Naive thymus-derived CD4-positive, alpha-beta T cell (primary cell): ENCODE results near the gene CTNNB1. TPM values are rescaled to one million over a fixed set of nuclear protein-coding genes. Genes with fewer than 3 reads are reported as not detected.
A peak's percentile ranks its signal among the peaks of the same experiment; 100 is the strongest.

Source experiments
- ATAC-seq: fragments of 150-1000 bp; cut with Tn5 transposase; 2 replicates; pipeline ENCODE4 v1.10.0; 2021; ENCODE audit warnings: mild to moderate bottlenecking, moderate library complexity
- CTCF ChIA-PET: fragments of 350-600 bp; sonication (Branson Sonifier 250); formaldehyde crosslinking; loops from one replicate; lab custom pipeline; 2021; ENCODE audit warnings: antibody characterized with exemption; lab: Charles Lee
- POLR2A ChIA-PET: fragments of 350-600 bp; sonication (Branson Sonifier 250); formaldehyde crosslinking; loops from one replicate; lab custom pipeline; 2021; ENCODE audit warnings: antibody characterized with exemption, inconsistent platforms; lab: Charles Lee
- DNase-seq, 9 donors: peaks; one replicate each; pipeline versions ENCODE4 v3.0.0 to v3.0.0-alpha.2; 2020 to 2022; ENCODE audit warnings: mixed read lengths in 1 of 9
- H3K27ac ChIP-seq: one replicate; pipeline ENCODE4 v1.7.0; 2013; ENCODE audit warnings: mild to moderate bottlenecking, low read depth, low read length, moderate library complexity
- H3K27me3 ChIP-seq, 2 donors: one replicate each; pipeline ENCODE4 v1.7.0; 2013; ENCODE audit warnings: low read length in 2 of 2, mild to moderate bottlenecking in 2 of 2, moderate library complexity in 2 of 2; ENCODE audit not compliant: control insufficient read depth in 2 of 2, insufficient read depth in 2 of 2
- H3K36me3 ChIP-seq, 3 experiments: 1 replicate in 2 of 3; 2 replicates in 1 of 3; pipeline ENCODE4 v1.7.0; 2013; ENCODE audit warnings: low read length in 3 of 3, mild to moderate bottlenecking in 3 of 3, moderate library complexity in 1 of 3; ENCODE audit not compliant: insufficient read depth in 3 of 3, control insufficient read depth in 2 of 3
- H3K4me1 ChIP-seq, 2 donors: one replicate each; pipeline ENCODE4 v1.7.0; 2013; ENCODE audit warnings: low read length in 2 of 2, mild to moderate bottlenecking in 2 of 2, moderate library complexity in 1 of 2; ENCODE audit not compliant: control insufficient read depth in 2 of 2, insufficient read depth in 2 of 2
- H3K4me3 ChIP-seq: 2 replicates; pipeline ENCODE4 v1.7.0; 2013; ENCODE audit warnings: mild to moderate bottlenecking, low read length
- H3K9me3 ChIP-seq, 3 experiments: 1 replicate in 2 of 3; 2 replicates in 1 of 3; pipeline ENCODE4 v1.7.0; 2013; ENCODE audit warnings: low read length in 3 of 3; ENCODE audit not compliant: control insufficient read depth in 2 of 3
- H3K27ac Mint-ChIP-seq, 9 donors: one replicate each; pipeline ENCODE4 v1.8.0; 2020 to 2022; ENCODE audit warnings: mixed read lengths in 9 of 9, mild to moderate bottlenecking in 8 of 9, moderate library complexity in 5 of 9, inconsistent platforms in 2 of 9
- H3K27me3 Mint-ChIP-seq, 5 donors: one replicate each; pipeline ENCODE4 v1.8.0; 2021 to 2022; ENCODE audit warnings: mixed read lengths in 5 of 5, mild to moderate bottlenecking in 1 of 5
- H3K36me3 Mint-ChIP-seq, 5 donors: one replicate each; pipeline ENCODE4 v1.8.0; 2020 to 2022; ENCODE audit warnings: mixed read lengths in 5 of 5, mild to moderate bottlenecking in 3 of 5, inconsistent platforms in 1 of 5
- H3K4me1 Mint-ChIP-seq, 7 donors: one replicate each; pipeline ENCODE4 v1.8.0; 2020 to 2022; ENCODE audit warnings: mixed read lengths in 7 of 7, mild to moderate bottlenecking in 3 of 7, inconsistent platforms in 1 of 7
- H3K4me3 Mint-ChIP-seq, 10 donors: one replicate each; pipeline ENCODE4 v1.8.0; 2020 to 2022; ENCODE audit warnings: mild to moderate bottlenecking in 10 of 10, mixed read lengths in 10 of 10, moderate library complexity in 6 of 10, inconsistent platforms in 2 of 10
- H3K9me3 Mint-ChIP-seq, 11 donors: one replicate each; pipeline ENCODE4 v1.8.0; 2020 to 2022; ENCODE audit warnings: mixed read lengths in 11 of 11, mild to moderate bottlenecking in 4 of 11, inconsistent platforms in 1 of 11, moderate library complexity in 1 of 11
- intact Hi-C, 2 donors: fragments of 100-400 bp; cut with micrococcal nuclease; formaldehyde crosslinking; loops; one replicate each; pipeline ENCODE4 v1.15.1; 2023
- polyA plus RNA-seq, 2 donors: library from polyadenylated mRNA; unstranded; fragments of 300-500 nt; fragmentation: Illumina TruSeq; gene quantifications; one replicate each; pipeline ENCODE4 v1.2.3, GENCODE V29; 2021
- total RNA-seq, 6 experiments: library from RNA in 5 of 6; stranded (reverse) in 5 of 6; gene quantifications; 1 replicate in 5 of 6; 2 replicates in 1 of 6; pipeline ENCODE4 v1.2.3 and lab custom pipeline; 2021 to 2026

Gene CTNNB1
- total and polyA plus RNA-seq, 7 experiments from 2014 or later, result 40.5 to 227 (median 160) TPM

DNA sequence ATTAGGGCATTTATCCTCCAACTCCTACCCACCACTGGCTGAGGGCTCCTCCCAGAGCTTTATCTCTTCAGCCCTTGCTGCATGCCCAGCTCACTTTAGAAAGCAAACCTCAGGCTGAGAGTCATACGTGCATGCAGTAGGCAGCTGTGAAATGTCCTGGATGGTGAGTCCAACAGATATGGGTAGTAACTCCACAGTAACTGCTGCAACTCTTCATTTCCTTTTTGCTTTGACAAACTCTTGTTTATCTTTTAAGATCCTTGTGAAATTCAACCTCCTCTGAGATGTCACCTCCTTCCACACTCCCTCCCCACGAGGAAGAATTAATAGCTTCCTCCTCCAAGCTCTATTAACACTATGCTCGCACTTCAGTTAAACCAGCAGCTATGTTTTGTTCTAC lies 35.9 kb upstream of the CTNNB1 start:
- Mint-ChIP-seq H3K4me1 (peaks cover 11 to 29% (median 24%) of the 10 kb centered on the region in 7 donors), H3K36me3 (no peaks in the 10 kb centered on the region), H3K27me3 (peaks cover 0 to 13% (median 5%) of the 10 kb centered on the region in 5 donors), H3K4me3 (no peak overlapping the region), H3K9me3 (no peaks in the 10 kb centered on the region), H3K27ac (peak overlapping the region in 1 of 9 donors; percentile 38)
- CTCF ChIA-PET, result no interaction called here
- no peak overlapping the region for H3K4me3 ChIP-seq
- no peak for DNase-seq
- peaks cover 0 to 6% of the 10 kb centered on the region in 2 donors for H3K4me1 ChIP-seq
- ATAC-seq, result no peak
- intact Hi-C loops, result no loop called here
- H3K27me3 ChIP-seq, result no peaks in the 10 kb centered on the region
- H3K27ac ChIP-seq, result no peak overlapping the region
- POLR2A ChIA-PET, result no interaction called here
- no peaks in the 10 kb centered on the region for H3K9me3 ChIP-seq
- no peaks in the 10 kb centered on the region for H3K36me3 ChIP-seq

- Mint-ChIP-seq H3K36me3 (no peaks in the 10 kb centered on the region), H3K4me3 (no peak overlapping the region), H3K27me3 (peaks cover 5 to 21% (median 9%) of the 10 kb centered on the region in 5 donors), H3K4me1 (peaks cover 7 to 18% (median 13%) of the 10 kb centered on the region in 7 donors), H3K27ac (no peak overlapping the region), H3K9me3 (no peaks in the 10 kb centered on the region)
- no peaks in the 10 kb centered on the region for H3K9me3 ChIP-seq
- H3K27me3 ChIP-seq, result no peaks in the 10 kb centered on the region
- ChIA-PET CTCF (no interaction called here), POLR2A (no interaction called here)
- intact Hi-C loops, result no loop called here
- H3K36me3 ChIP-seq, result no peaks in the 10 kb centered on the region
- no peaks in the 10 kb centered on the region for H3K4me1 ChIP-seq
- ATAC-seq (no peak), DNase-seq (no peak)
- H3K4me3 ChIP-seq, result no peak overlapping the region
- no peak overlapping the region for H3K27ac ChIP-seq
Observed at GRCh38 chr3:41164777-41165176, 34.5 kb upstream of the CTNNB1 start.

DNA sequence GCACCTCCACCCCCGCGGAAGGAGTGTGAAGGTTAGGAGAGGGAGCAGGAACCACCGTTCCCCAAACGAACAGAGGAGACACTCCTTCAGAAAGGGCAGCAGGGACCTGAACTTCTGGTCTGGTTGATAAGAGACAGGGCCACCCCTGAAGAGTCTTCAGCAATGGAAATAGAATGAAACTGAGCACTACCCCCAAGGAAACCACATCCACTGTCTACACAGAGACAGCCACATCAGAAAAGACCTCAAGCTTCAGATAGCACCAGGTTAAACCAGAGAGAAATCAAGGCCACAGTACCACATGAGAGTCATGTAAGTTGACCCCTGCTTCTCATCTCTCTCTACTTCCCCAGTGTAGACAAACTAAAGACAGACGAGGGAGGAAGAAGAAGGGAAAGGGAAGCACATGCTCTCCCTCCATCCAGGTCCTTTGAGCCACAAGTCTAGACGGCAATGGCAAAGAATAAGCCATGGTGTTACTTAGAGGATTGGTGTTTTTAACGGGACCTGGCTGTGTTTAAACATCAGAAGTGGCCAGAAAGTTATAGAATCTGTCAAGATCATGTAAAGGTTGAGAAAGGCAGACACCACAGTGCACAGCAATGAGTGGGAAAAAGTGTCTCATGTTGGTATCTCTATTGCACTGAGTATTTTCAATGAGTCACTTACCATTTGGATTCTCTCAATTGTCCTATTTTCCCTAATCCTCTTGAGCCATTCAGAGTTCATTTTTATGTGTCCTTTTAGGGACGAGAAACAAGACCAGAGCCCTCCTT lies 31.4 kb upstream of the CTNNB1 start:
- Mint-ChIP-seq H3K27ac (peak overlapping the region in 1 of 9 donors; percentile 1), H3K9me3 (no peaks in the 10 kb centered on the region), H3K4me1 (peaks cover 7 to 18% (median 13%) of the 10 kb centered on the region in 7 donors), H3K27me3 (peaks cover 5 to 26% (median 23%) of the 10 kb centered on the region in 5 donors), H3K36me3 (no peaks in the 10 kb centered on the region), H3K4me3 (peak overlapping the region in 1 of 10 donors; percentile 1)
- CTCF ChIA-PET, result no interaction called here
- no peaks in the 10 kb centered on the region for H3K27me3 ChIP-seq
- peak; percentile 41 for ATAC-seq
- DNase-seq, result peak in 3 of 9 donors; percentile 5 to 19 (median 7)
- POLR2A ChIA-PET, result no interaction called here
- H3K4me1 ChIP-seq, result no peaks in the 10 kb centered on the region
- no peak overlapping the region for H3K27ac ChIP-seq
- no peaks in the 10 kb centered on the region for H3K36me3 ChIP-seq
- H3K9me3 ChIP-seq, result no peaks in the 10 kb centered on the region
- intact Hi-C loops, result no loop called here
- H3K4me3 ChIP-seq, result no peak overlapping the region

- ChIA-PET CTCF (no interaction called here), POLR2A (no interaction called here)
- peaks cover 5 to 28% (median 23%) of the 10 kb centered on the region in 5 donors for H3K27me3 Mint-ChIP-seq
- no peaks in the 10 kb centered on the region for H3K27me3 ChIP-seq
- DNase-seq, result no peak
- peaks cover 7 to 18% (median 13%) of the 10 kb centered on the region in 7 donors for H3K4me1 Mint-ChIP-seq
- H3K4me3 ChIP-seq, result no peak overlapping the region
- H3K9me3 Mint-ChIP-seq, result no peaks in the 10 kb centered on the region
- no peaks in the 10 kb centered on the region for H3K36me3 ChIP-seq
- H3K27ac Mint-ChIP-seq, result no peak overlapping the region
- ATAC-seq, result no peak
- H3K4me3 Mint-ChIP-seq, result no peak overlapping the region
- intact Hi-C loops, result no loop called here
- no peaks in the 10 kb centered on the region for H3K9me3 ChIP-seq
- H3K4me1 ChIP-seq, result no peaks in the 10 kb centered on the region
- H3K27ac ChIP-seq, result no peak overlapping the region
- H3K36me3 Mint-ChIP-seq, result no peaks in the 10 kb centered on the region
Observed at GRCh38 chr3:41169023-41169422, 30.3 kb upstream of the CTNNB1 start.

DNA sequence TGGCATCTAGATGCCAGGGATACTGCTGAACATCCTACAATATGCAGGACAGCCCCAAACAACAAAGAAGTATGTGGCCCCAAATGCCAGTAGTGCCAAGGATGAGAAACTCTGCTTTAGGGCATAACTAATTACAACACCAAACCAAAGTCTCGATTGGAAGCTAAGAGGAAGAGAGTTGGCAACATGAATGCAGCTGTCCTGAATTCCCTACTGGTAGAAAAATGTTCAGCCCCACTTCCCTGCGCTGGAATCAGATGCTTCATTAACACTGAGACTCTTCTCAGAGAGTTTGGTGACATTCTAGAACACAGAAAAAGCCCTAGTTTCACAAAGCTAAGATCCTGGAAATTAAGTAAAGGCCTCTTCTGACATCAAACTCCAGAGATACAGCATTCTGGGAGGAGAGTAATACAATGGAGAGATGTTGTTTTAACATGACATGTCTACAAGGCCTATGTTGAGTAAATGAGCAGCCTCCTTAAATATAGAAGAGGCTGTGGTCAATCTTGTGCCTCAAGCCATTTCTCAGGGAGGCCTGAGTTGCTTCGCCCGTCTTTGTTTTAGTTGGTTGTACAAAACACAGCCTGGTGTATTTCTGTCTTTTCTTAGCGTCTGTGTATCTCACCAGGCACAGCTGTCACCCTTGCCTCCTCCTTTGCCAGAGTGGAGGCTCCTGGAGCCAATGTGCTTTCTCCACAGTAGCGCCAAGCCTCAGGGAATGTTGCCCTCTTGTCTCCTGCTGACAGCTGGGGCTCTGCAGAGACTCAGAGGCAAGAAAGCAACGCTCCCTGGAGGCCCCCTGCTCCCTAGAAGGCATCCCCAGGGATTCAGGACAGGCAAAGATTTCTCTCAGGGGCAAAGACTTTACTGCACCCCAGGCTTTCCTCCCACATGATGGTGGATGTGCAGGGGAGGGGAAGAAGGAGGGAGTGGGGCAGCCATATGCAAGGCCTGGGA lies 25.1 kb upstream of the CTNNB1 start:
- Mint-ChIP-seq H3K4me3 (no peak overlapping the region), H3K4me1 (peaks cover 0 to 2% (median 0%) of the 10 kb centered on the region in 7 donors), H3K36me3 (no peaks in the 10 kb centered on the region), H3K9me3 (no peaks in the 10 kb centered on the region), H3K27ac (no peak overlapping the region), H3K27me3 (peaks cover 8 to 27% (median 11%) of the 10 kb centered on the region in 5 donors)
- Histone ChIP-seq H3K36me3 (no peaks in the 10 kb centered on the region), H3K27me3 (no peaks in the 10 kb centered on the region), H3K4me3 (no peak overlapping the region), H3K27ac (no peak overlapping the region), H3K9me3 (no peaks in the 10 kb centered on the region), H3K4me1 (no peaks in the 10 kb centered on the region)
- CTCF ChIA-PET, result no interaction called here
- POLR2A ChIA-PET, result no interaction called here
- ATAC-seq, result no peak
- intact Hi-C loops, result loop anchor here in 1 of 2 donors (5.0 kb wide), 1 partner anchor 408 kb away; no protein-coding TSS in a partner anchor
- DNase-seq, result no peak

DNA sequence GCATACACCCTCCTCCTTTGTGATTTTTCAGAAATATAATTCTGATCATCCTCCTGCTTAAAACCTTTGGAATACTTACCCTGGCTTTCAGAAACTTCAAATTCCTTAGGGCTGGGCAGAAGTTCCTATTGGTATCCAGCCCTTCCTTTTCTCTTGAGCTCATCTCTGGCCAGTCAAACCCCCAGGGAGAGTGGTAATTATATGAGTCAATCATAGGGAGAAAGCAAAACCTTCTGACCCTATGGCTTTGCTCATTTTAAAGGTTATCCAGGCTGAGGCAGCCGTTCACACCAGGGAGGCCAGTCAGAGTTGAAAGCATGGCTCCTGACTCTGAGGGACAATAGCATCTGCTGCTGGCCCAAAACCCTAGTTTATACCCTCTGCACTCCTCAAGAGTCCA lies 23.9 kb upstream of the CTNNB1 start:
- CTCF ChIA-PET, result no interaction called here
- ATAC-seq, result no peak
- DNase-seq, result no peak
- peaks cover 0 to 2% (median 0%) of the 10 kb centered on the region in 7 donors for H3K4me1 Mint-ChIP-seq
- intact Hi-C loops, result no loop called here
- Histone ChIP-seq H3K27me3 (no peaks in the 10 kb centered on the region), H3K4me1 (no peaks in the 10 kb centered on the region), H3K4me3 (no peak overlapping the region), H3K9me3 (no peaks in the 10 kb centered on the region), H3K27ac (no peak overlapping the region), H3K36me3 (no peaks in the 10 kb centered on the region)
- H3K27me3 Mint-ChIP-seq, result peaks cover 5 to 21% (median 11%) of the 10 kb centered on the region in 5 donors
- no peak overlapping the region for H3K27ac Mint-ChIP-seq
- POLR2A ChIA-PET, result no interaction called here
- no peaks in the 10 kb centered on the region for H3K36me3 Mint-ChIP-seq
- H3K4me3 Mint-ChIP-seq, result no peak overlapping the region
- no peaks in the 10 kb centered on the region for H3K9me3 Mint-ChIP-seq
